Measurements from ENCODE around the gene BTNL9.

BTNL9 gene

GRCh38 chr5:181031716-181032115 lies 8.3 kb upstream of the BTNL9 start:
- no peak overlapping the region for H3K9ac ChIP-seq (ENCODE audit: low read length)
- H3F3A ChIP-seq (ENCODE audit: insufficient read depth), result no peaks in the 10 kb centered on the region
- no peak for TF ChIP-seq CTCF (IDR thresholded peaks at IDR 0.05; ENCODE audit: insufficient read depth, low read length, poor library complexity, severe bottlenecking)
- no peak for TF ChIP-seq EZH2phosphoT487 (conservative IDR thresholded peaks at IDR 0.05; ENCODE audit: low read length)
- H3K27ac ChIP-seq (ENCODE audit: low read depth, low read length), result no peak overlapping the region
- H3K9me3 ChIP-seq (ENCODE audit: insufficient read depth, low read length), result no peaks in the 10 kb centered on the region
- no peak overlapping the region for H3K4me2 ChIP-seq (ENCODE audit: low read depth, low read length, poor library complexity, severe bottlenecking)
- no peaks in the 10 kb centered on the region for H3K36me3 ChIP-seq (ENCODE audit: low read length)
- H2AFZ ChIP-seq (ENCODE audit: low read depth, low read length, severe bottlenecking), result no peak overlapping the region
- H3K79me2 ChIP-seq (ENCODE audit: insufficient read depth, low read length), result no peaks in the 10 kb centered on the region
- H3K9me2 ChIP-seq (replicated peaks; ENCODE audit: insufficient read depth, low read length), result no peaks in the 10 kb centered on the region
- H3K4me3 ChIP-seq (ENCODE audit: insufficient read depth, low read length, poor library complexity, severe bottlenecking), result no peak overlapping the region
- no peaks in the 10 kb centered on the region for H3K27me3 ChIP-seq (ENCODE audit: low read length)
- H4K20me1 ChIP-seq (ENCODE audit: low read depth, low read length), result no peaks in the 10 kb centered on the region

- H3K27ac ChIP-seq (ENCODE audit: low read depth, low read length), result no peak overlapping the region
- H4K20me1 ChIP-seq (ENCODE audit: low read depth, low read length), result no peaks in the 10 kb centered on the region
- no peaks in the 10 kb centered on the region for H3K9me3 ChIP-seq (ENCODE audit: insufficient read depth, low read length)
- H3K4me2 ChIP-seq (ENCODE audit: low read depth, low read length, poor library complexity, severe bottlenecking), result no peak overlapping the region
- no peak overlapping the region for H3K4me3 ChIP-seq (ENCODE audit: insufficient read depth, low read length, poor library complexity, severe bottlenecking)
- H3K9ac ChIP-seq (ENCODE audit: low read length), result no peak overlapping the region
- H2AFZ ChIP-seq (ENCODE audit: low read depth, low read length, severe bottlenecking), result no peak overlapping the region
- H3K27me3 ChIP-seq (ENCODE audit: low read length), result no peaks in the 10 kb centered on the region
- H3K9me2 ChIP-seq (replicated peaks; ENCODE audit: insufficient read depth, low read length), result no peaks in the 10 kb centered on the region
- no peaks in the 10 kb centered on the region for H3K36me3 ChIP-seq (ENCODE audit: low read length)
- no peaks in the 10 kb centered on the region for H3F3A ChIP-seq (ENCODE audit: insufficient read depth)
- no peaks in the 10 kb centered on the region for H3K79me2 ChIP-seq (ENCODE audit: insufficient read depth, low read length)
- TF ChIP-seq CTCF (IDR thresholded peaks at IDR 0.05; ENCODE audit: insufficient read depth, low read length, poor library complexity, severe bottlenecking), result no peak
- TF ChIP-seq EZH2phosphoT487 (conservative IDR thresholded peaks at IDR 0.05; ENCODE audit: low read length), result no peak
Observed at GRCh38 chr5:181035991-181036815, 3.9 kb upstream of the BTNL9 start.

GRCh38 chr5:181036816-181037364 lies 3.2 kb upstream of the BTNL9 start:
- TF ChIP-seq EZH2phosphoT487 (conservative IDR thresholded peaks at IDR 0.05; ENCODE audit: low read length) (no peak), CTCF (IDR thresholded peaks at IDR 0.05; ENCODE audit: insufficient read depth, low read length, poor library complexity, severe bottlenecking) (no peak)
- no peak overlapping the region for H2AFZ ChIP-seq (ENCODE audit: low read depth, low read length, severe bottlenecking)
- no peak overlapping the region for H3K4me2 ChIP-seq (ENCODE audit: low read depth, low read length, poor library complexity, severe bottlenecking)
- H3K9me2 ChIP-seq (replicated peaks; ENCODE audit: insufficient read depth, low read length), result no peaks in the 10 kb centered on the region
- no peaks in the 10 kb centered on the region for H3K27me3 ChIP-seq (ENCODE audit: low read length)
- H3F3A ChIP-seq (ENCODE audit: insufficient read depth), result no peaks in the 10 kb centered on the region
- no peaks in the 10 kb centered on the region for H4K20me1 ChIP-seq (ENCODE audit: low read depth, low read length)
- H3K4me3 ChIP-seq (ENCODE audit: insufficient read depth, low read length, poor library complexity, severe bottlenecking), result no peak overlapping the region
- no peak overlapping the region for H3K27ac ChIP-seq (ENCODE audit: low read depth, low read length)
- no peak overlapping the region for H3K9ac ChIP-seq (ENCODE audit: low read length)
- no peaks in the 10 kb centered on the region for H3K9me3 ChIP-seq (ENCODE audit: insufficient read depth, low read length)
- H3K36me3 ChIP-seq (ENCODE audit: low read length), result no peaks in the 10 kb centered on the region
- no peaks in the 10 kb centered on the region for H3K79me2 ChIP-seq (ENCODE audit: insufficient read depth, low read length)
